Heart left ventricle (tissue), 13 donors: ENCODE data around the gene IGFBP3.

Source experiments
- POLR2A ChIP-seq, 2 donors: fragments of 450-650 bp; IDR thresholded peaks; one replicate each; pipeline ENCODE4 v1.6.1; 2017; ENCODE audit warnings: antibody characterized with exemption in 2 of 2, mild to moderate bottlenecking in 2 of 2, moderate library complexity in 2 of 2
- TF ChIP-seq, protein P1 (sequence below), 12 donors: fragments of 200-600 bp; sonication (generic) in 4 of 12; IDR thresholded peaks; one replicate each; pipeline versions ENCODE4 v1.5.0 to v1.8.0; 2018 to 2022; ENCODE audit warnings: antibody characterized with exemption in 12 of 12, mild to moderate bottlenecking in 5 of 12
- donor health status: ischemic (EF 13 %, LVEDD 7.1; RV severe dilation, severe dysfunction).
- donor health status: DM: no; HTN: yes; CAD: no.
- donor health status: DM: no; HTN: no; CAD: no.
- donor health status: ischemic (EF 25% LVEDD 6.9; RV normal size, moderate dysfunction).
- donor health status: ischemic (EF 25% LVEDD 5.7; RV mildly dilated, moderate dysfunction).
- donor health status: ischemic (EF 35%, LVEDD 5.7; RV mildly dilated, moderate dysfunction).
- donor health status: nonischemic (EF 11% LVEDD 7.7; RV severe dilation, severe dysfunction).
- donor health status: DM: yes; HTN: yes; CAD: no.
- donor health status: PGD.
- donor health status: ischemic (EF 29% LVEDD 5.4; RV normal size, mild dysfunction).
- donor health status: nonischemic (EF 23%, LVEDD 6.1; RV moderate dilation, normal function).

DNA sequence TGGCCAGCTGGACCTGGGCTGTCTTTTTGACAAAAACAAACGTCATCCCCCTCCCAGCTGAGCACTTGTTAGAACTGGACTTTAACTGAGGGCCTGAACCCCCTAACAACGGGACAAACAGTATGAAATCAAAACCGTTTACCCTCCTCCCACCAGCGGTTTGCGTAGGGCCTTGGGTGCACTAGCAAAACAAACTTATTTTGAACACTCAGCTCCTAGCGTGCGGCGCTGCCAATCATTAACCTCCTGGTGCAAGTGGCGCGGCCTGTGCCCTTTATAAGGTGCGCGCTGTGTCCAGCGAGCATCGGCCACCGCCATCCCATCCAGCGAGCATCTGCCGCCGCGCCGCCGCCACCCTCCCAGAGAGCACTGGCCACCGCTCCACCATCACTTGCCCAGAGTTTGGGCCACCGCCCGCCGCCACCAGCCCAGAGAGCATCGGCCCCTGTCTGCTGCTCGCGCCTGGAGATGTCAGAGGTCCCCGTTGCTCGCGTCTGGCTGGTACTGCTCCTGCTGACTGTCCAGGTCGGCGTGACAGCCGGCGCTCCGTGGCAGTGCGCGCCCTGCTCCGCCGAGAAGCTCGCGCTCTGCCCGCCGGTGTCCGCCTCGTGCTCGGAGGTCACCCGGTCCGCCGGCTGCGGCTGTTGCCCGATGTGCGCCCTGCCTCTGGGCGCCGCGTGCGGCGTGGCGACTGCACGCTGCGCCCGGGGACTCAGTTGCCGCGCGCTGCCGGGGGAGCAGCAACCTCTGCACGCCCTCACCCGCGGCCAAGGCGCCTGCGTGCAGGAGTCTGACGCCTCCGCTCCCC is 32.7 kb downstream of the IGFBP3 start, which contains the start of gene IGFBP1:
- TF ChIP-seq POLR2A (IDR thresholded peaks at IDR 0.05), result no peak
- TF ChIP-seq, protein P1, sequence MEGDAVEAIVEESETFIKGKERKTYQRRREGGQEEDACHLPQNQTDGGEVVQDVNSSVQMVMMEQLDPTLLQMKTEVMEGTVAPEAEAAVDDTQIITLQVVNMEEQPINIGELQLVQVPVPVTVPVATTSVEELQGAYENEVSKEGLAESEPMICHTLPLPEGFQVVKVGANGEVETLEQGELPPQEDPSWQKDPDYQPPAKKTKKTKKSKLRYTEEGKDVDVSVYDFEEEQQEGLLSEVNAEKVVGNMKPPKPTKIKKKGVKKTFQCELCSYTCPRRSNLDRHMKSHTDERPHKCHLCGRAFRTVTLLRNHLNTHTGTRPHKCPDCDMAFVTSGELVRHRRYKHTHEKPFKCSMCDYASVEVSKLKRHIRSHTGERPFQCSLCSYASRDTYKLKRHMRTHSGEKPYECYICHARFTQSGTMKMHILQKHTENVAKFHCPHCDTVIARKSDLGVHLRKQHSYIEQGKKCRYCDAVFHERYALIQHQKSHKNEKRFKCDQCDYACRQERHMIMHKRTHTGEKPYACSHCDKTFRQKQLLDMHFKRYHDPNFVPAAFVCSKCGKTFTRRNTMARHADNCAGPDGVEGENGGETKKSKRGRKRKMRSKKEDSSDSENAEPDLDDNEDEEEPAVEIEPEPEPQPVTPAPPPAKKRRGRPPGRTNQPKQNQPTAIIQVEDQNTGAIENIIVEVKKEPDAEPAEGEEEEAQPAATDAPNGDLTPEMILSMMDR (IDR thresholded peaks at IDR 0.05), result no peak
